HG03442 (cell line): ENCODE results near the gene PIK3R6.

Source experiments
- ATAC-seq: cut with Tn5 transposase; IDR thresholded peaks from one replicate; pipeline ENCODE4 v1.9.1; 2021; ENCODE audit warnings: mild to moderate bottlenecking, moderate library complexity; ENCODE audit not compliant: unreplicated experiment

PIK3R6 gene

DNA sequence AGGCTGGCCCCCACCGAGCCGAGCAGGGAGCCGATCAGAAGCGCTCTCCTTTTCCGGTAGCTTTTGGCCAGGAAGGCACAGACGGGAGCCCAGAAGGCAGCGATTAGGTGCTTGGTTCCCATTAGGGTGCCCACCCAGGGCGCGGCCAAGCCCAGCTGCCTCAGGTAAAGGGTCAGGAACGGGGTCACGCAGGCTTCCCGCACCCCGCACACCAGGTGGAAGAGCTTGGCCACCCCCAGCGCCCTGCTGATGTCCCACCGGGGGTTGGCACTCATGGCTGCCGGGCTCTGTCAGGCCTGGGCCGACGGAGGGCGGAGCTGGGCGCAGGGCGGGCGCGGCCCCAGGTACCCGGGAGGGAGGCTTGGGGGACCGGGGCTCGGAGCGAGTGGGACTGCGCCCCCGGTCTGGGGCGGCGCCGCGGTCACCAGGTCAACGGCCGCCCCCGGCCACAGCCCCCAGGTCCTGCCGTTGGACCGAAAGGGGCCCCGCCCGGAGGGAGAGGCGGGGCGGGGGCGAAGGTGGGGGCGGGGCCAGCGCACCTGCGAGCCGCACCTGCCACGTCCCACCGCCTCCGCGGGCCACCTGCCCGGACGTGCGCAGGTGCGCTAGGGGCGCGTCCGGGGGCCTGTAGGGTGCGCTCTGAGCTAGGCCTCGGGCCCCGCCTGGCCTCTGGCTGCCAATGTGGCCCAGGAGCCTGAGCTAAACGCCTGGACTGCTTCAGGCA is 68.5 kb downstream of the PIK3R6 start, which contains the start of gene MFSD6L:
MFSD6L (minus strand) TSS at position 520 of the 724 bp plus-strand sequence; CDS start at position 275, 245 bp downstream.
- no peak for ATAC-seq

DNA sequence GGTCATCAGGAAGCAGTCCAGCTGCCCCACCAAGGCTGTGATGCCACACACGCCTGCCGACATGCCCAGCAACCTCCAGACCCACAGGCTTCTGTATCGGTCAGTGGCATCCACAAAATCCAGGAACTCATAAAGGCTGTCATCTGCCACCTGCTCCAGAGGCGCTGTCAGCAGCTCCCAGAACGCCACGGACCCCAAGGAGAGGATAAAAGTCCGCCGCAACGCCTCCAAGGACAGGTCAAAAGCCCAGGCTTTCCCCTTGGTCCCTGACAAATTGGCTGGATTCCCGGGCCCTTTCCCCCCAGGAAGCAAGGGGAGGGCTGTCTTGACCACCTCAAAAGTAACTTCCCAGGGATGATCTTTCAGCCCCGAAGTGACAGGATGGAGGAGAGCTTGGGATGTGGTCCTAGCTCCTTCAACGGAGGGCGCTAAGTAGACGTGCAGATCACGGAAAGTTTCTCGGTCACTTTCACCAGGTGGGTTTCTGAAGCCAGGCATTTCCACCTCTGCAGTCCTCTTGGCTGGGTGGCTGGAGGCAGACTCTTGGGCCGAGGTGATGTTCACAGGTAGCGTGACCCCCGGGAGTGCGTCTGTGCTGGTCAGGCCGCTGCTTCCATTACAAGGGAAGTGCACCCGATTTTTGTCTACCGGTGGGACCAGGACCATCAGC is 69.2 kb downstream of the PIK3R6 start:
- no peak for ATAC-seq

DNA sequence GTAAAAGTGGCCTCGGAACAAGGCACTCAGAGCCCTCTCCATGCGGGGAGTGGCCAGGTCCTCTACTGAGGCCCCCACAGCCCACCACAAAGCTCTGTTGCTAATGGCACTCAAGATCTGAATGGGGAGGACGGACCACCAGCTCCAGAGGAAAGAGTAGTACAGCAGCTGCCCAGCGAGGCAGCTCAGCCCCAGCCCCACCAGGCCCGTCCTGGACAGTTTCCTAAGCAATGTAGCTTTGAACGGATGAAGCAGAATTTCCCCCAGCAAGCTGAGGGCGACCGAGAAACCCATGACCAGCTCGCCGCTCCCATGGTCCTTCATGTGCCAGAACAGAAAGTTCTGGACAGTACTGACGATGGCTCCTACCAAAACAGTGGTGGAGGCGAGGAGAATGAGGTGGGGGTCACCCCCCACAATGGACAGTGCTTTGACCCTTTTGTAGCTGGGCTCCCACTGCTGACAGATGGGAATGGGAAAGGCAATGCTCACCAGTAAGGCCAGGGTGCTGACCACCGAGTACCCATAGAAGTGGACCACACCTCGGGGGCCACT is 69.8 kb downstream of the PIK3R6 start:
- no peak for ATAC-seq

DNA sequence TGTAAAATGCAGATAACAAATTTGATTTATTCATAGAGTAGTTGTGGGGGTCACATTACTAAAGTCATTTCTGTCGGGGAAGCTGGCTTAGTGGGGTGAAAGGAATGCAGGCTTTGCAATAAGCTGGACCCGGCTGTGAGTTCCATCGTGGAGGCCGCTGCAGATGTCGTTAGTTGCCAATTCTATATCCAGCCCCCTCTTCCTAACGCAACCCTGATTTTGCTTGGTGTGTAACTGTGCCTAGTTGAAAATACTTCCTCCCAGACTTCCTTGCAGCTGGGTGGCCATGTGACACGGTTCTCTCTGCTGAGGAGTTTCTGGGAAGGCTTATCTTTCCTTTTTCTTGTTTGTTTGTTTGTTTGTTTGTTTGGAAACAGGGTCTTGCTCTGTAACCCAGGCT is 72.8 kb downstream of the PIK3R6 start:
- no peak for ATAC-seq

DNA sequence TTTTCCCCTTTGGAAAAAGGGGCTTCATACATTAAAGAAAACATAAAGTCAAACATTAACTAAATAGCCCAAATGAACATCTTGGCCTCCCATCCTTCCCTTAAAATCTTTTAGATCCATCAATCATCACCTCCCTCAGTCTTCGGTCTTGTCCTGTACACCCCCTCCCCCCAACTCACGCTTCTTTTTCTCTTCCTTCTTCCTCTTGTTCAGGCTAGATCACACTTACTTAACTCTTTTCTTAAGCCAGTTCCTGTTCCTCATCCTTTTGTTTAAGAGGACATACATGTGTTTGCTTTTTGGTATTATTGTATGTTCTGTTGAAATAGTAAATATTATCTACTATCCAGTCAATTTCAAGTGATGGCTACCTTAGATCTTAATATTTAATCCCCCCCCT is 73.8 kb downstream of the PIK3R6 start:
- no peak for ATAC-seq

DNA sequence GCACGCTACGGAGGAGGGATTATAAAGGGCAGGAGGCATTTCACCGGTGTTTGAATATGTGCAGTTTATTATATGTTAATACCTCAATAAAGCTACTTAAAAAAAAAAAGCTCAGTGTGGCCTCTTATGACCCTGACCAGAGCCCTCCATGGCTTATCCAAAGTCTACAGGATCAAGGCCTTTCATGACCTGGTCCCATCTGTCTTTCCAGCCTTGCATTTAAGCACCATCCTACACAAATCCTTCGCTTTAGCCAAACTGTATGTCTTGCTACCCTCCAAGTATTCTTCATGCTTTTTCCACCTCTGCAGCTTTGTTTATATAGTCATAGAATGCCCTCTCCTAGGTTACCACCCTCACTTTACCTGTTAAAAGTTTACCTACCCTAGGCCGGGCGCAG is 74.8 kb downstream of the PIK3R6 start:
- no peak for ATAC-seq

DNA sequence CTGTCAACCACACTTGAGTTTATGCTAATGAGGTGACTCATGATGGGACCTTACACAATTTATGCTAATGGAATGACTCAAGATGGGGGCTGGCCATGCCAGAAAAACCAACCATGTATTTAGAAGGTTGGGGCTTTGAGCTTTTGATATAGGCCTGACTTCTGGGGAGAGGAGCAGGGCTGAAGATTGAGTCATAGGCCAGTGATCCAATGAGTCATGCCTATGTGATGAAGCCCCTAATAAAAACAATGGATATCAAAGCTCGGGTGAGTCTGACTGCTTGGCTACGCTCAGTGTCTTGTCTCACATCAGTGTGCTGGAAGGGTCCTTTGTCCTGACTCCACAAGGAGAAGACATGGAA is 75.6 kb downstream of the PIK3R6 start:
- ATAC-seq = no peak

DNA sequence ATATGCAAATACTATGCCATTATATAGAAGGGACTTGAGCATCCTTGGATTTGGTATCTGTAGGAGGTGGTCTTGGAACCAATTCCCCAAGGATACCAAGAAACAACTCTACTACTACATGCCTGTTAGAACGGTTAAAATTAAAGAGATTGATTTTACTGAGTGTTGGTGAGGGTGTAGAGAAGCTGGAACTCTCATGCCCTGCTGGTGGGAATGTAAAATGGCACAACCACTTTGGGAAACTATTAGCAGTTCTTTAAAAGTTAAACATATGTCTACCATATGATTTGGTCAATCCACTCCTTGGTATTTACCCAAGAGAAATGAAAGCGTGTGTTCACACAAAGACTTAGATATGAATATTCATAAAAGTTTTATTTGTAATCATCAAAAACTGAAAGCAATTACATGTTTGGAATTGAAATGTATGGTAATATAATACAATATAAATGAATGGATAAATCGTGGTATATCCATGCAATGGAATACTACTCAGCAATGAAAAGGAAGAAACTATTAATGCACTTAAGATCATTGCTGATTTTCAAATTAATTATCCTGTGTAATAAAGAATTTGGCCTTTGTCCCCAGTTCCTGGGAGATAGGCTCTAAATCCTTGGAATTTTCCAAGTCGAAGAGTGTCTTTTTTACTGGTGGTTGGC is 76.1 kb downstream of the PIK3R6 start:
- no peak for ATAC-seq

DNA sequence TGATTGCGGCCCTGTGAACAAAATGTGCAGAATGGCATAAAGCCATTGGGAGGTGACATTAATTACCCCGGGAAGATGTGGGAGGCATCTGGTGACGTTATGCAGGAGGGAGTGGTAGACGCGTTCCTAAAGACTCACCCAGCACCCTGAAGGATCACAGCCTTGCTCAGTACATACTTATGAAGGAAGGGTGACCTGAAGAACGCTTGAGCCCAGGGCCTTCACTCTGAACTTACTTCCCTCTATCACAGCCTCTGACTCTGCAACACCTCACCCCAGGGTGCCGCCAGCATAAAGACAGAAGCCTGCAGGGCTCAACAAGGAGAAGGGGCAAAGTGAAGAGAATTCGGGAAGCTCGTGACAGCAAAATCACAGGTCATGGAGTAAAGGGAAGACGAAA is 77.7 kb downstream of the PIK3R6 start:
- ATAC-seq = no peak

DNA sequence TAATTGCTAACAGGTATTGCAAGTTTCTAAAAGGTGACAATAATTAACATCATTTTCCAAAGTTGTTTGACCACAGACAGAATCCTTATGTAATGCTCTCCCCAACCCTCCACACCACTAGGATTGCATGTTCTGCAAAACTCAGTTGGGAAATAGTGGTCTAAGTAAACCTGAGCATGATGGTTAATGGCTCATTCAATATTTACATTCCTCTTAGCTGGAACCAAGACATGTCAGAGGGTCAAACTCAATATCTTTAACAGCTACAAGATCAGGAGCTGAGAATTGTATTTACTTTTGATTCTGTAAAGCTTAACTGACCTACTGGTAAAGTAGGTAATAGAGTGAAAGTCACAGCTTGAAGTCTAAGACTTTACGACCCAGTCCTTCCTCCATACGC is 78.5 kb downstream of the PIK3R6 start:
- ATAC-seq = no peak

DNA sequence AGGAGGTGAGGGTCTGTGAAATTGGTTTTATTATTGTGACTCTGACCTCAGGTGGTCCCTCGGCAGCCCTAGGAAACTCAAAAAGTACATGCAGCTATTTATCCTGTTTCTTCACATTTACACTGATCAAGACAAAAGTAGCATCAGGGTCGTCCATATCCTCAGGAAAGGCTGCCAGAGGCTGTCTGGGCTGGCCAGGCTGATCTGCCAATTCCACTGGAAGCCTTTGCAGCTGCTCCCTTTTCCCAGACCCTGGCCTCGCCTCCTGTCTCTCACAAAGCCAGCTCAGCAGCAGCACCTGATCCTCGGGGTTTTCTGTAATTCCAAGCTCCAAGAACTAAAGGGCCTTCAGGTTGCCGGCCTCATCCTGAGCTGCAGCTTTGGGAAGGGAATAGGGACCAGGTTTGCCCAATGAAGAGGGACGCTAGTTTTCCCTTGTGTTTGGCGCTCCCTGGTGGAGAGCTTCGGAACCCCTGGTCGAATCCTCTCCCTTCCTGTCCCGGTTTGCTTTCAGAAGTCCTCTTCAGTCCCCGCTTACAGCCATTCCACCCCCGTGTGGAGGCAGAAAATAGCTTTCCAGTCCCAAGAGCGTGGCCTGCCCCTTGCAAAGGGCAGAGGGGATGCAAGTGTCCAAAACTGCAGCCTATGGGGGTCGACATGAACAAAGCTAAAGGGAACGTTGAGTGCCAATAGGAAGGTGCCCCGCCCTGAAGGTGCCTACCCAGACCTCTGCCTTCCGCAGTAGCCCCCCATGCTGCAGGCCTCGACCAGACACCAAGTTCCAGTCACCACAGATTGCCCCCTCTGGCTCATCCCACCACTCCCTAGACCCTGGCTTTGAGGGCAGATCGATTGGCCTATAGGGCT is 81.7 kb downstream of the PIK3R6 start:
- no peak for ATAC-seq

DNA sequence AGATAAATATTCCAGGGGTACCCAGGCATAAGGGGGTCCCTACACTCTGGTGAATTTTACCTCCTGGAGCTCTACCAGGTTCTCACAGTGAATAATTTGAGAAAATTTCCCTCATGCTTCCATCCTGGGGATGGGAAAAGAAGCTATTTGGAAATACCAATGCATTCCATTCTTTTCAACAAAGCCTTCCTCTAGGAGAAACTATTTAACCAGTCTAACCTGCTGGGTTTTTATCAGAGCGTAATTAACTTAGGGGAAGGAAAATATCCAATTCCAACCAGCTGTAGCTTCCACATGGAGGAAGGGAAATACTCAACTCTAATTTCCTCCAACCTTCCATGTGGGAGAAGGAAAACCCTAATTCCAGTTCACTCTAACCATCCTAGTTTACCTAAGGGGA is 85.3 kb downstream of the PIK3R6 start:
- ATAC-seq = no peak

DNA sequence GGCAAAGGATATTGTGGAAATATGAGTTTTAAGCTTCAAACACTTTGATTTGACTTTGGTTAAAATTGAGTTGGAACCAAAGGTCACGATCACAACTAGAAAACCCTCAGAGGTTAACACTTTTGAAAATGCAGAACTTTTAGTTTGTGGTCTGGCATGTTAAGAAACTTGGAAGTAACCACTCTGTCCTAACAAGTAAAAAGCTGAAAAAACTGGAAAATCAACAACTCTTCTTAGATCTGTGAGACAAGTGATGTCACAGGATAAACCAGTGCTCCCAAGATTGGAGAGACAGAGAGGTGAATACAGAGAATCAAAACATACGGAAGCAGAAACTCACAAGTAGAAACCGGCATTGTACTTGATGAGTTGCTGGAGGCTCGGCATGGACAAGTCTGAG is 85.7 kb downstream of the PIK3R6 start:
- no peak for ATAC-seq

DNA sequence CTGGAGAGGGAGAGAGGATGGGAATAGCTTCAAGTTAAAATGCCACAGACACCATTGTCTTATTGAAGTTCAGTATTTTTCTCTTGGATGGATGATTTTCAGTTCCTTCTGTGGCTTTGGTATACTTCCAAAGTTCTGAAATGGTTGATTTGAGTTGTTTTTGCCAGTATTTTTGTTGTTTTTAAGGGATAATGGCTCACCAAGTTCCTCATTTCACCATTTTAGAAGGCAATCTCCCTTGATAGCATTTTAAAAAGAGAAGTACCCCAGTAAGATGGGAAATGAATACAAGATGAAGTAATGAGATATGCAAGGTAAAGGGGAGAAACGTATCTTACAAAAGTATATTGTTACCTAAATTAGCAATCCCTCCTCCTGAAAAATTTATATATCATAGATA is 90.6 kb downstream of the PIK3R6 start:
- no peak for ATAC-seq

DNA sequence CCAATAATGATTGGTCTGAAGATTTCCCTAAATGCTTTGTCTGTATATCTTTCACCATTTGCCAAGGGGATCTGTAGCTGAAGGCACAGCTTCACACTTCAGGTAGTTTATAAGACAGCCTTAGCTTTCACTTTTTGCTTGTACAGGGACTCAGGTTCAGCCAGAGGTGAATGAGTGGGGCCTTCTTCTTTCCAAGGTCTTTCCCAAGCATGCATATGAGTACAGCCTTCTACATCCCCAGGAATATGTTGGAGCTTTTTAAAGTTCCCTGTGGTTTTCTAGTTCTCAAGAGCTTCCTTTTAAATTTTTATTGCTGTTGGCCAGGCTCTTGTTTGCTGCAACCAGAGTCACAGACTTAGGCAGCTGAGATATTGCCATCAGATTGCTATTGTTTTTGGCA is 91.2 kb downstream of the PIK3R6 start:
- ATAC-seq = no peak

DNA sequence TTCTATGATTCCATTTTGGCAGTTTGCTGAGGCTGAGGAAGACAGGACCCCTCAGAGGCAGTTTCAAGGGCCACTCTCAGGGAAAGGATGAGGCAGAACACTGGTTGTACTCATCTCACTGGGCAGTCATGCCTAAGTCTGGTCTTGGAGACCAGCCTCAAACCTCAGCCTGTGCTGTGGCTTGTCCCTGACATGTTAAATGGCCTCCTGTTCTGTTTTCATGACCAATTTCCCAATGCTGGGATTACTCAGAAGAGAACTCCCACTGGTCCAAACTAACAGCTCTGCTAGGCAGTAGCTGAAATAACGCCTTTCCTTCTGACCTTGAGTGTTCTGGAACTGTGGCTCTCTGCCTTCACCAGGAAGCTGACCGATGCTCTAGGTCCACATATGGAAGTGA is 100.7 kb downstream of the PIK3R6 start:
- no peak for ATAC-seq

DNA sequence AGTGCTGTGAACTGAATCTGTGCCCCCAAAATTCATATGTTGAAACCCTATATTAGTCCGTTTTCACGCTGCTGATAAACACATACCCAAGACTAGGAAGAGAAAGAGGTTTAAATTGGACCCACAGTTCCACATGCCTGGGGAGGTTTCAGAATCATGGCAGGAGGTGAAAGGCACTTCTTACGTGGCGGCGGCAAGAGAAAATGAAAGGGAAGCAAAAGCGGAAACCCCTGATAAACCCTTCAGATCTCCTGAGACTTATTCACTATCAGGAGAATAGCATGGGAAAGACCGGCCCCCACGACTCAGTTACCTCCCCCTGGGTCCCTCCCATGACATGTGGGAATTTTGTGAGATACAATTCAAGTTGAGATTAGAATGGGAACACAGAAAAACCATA is 105.5 kb downstream of the PIK3R6 start:
- ATAC-seq = no peak

DNA sequence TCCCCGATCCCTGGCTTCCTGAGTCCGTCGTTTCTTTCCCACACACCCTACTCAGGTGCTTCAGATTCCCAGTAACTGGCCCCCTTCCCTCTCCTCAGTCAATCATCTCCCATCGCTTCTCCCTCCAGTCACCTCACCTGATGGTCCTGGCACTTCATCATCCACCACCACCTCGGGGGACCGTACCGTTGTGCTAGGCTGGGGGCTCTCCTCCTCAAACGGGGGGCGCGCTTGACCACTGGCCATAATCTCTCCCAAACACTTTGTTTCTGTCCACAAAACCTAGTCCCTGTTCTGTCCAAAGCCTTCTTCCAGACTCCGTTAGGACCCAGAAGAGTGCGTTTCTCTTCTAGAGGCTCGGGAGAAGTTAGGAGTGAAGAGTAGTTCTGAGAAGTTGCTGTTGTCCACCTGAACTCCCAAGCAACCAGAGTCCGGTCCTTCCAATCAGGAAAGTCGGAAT is 109.3 kb downstream of the PIK3R6 start, which contains the start of gene SPDYE4:
SPDYE4 (minus strand) TSS at position 410 of the 460 bp plus-strand sequence; CDS start at position 246, 164 bp downstream.
- ATAC-seq = no peak

DNA sequence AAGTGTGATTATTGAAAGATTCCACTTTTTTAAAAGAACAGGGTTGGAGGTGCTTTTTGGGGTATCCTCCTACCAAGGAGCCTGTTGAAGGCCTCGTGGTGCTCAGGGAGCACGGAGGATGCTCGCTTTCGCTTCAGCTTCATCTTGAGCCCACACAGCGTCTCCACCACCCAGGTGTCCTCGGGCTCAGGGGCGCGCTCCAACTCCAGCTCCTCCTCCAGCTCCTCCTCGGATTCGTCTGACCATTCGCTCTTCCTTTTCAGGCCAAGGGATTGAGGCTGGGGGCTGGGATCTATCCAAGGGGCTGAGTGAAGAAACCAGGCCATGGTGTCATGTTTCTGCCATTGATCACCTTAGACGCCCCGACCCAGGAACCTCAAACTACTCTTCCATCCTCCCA is 110.3 kb downstream of the PIK3R6 start:
- ATAC-seq = no peak

DNA sequence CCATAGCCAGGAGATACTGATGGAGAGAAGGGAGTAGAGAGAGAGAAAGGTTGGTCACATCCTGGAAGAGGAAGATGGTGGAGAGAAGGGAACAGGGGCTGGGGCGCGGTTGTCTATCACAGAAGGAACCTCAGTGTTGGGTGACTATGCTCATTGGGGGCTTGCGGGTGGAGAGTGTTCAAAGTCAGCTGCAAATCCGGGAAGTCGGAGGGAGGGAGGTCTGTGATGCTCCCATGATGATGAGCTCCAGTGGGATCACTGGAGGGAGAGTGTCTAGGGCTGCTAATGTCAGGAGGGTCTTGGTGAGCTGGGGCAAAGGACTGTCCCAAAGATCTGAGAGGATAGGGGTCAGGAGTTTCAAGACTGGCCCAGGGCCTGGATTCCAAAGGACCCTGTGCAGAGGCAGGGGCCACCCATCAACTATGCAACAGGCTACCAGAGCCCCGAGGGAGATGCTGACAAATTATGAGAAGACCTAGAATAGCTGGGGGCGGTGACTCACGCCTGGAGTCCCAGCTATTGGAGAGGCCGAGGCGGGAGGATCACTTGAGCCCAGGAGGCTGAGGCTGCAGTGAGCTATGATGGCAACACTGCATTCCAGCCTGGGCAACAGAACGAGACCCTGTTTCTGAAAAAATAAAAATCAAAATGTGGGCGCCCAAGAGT is 111.8 kb downstream of the PIK3R6 start:
- no peak for ATAC-seq
